ENCODE data around the gene LAMP2. TPM values are rescaled to one million over a fixed set of nuclear protein-coding genes. Genes with fewer than 3 reads are reported as not detected.

Gene LAMP2
- total and polyA plus RNA-seq, 2 donors from 2014 or later = 91.2 to 145 TPM

GRCh38 chrX:120378570-120378969, 90.5 kb downstream of the LAMP2 start:
- DNase-seq (no peak), FAIRE-seq (no peak)
- intact Hi-C loops (cut with DNase I) = no loop called here
- no peak overlapping the region for H3K27ac ChIP-seq (ENCODE audit: low read depth in 2 of 2, low read length in 2 of 2)
- no peaks in the 10 kb centered on the region for H3K9me3 ChIP-seq (ENCODE audit: control insufficient read depth in 2 of 3, insufficient read depth in 1 of 3, low read length in 3 of 3)
- no peak overlapping the region for H3K4me3 ChIP-seq (ENCODE audit: low read length in 3 of 3)
- no peaks in the 10 kb centered on the region for H3K27me3 ChIP-seq (ENCODE audit: control insufficient read depth, insufficient read depth, low read length)
- no peak overlapping the region for H3K9ac ChIP-seq (ENCODE audit: low read length in 3 of 3)
- TF ChIP-seq, protein P1, sequence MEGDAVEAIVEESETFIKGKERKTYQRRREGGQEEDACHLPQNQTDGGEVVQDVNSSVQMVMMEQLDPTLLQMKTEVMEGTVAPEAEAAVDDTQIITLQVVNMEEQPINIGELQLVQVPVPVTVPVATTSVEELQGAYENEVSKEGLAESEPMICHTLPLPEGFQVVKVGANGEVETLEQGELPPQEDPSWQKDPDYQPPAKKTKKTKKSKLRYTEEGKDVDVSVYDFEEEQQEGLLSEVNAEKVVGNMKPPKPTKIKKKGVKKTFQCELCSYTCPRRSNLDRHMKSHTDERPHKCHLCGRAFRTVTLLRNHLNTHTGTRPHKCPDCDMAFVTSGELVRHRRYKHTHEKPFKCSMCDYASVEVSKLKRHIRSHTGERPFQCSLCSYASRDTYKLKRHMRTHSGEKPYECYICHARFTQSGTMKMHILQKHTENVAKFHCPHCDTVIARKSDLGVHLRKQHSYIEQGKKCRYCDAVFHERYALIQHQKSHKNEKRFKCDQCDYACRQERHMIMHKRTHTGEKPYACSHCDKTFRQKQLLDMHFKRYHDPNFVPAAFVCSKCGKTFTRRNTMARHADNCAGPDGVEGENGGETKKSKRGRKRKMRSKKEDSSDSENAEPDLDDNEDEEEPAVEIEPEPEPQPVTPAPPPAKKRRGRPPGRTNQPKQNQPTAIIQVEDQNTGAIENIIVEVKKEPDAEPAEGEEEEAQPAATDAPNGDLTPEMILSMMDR (IDR thresholded peaks at IDR 0.05; ENCODE audit: borderline replicate concordance, extremely low read depth, insufficient read depth) = no peak
- H3K36me3 ChIP-seq (ENCODE audit: control insufficient read depth in 2 of 3, insufficient read depth in 3 of 3, low read length in 3 of 3) = no peaks in the 10 kb centered on the region
- H3K4me1 ChIP-seq (ENCODE audit: control insufficient read depth in 2 of 3, insufficient read depth in 2 of 3, low read depth in 1 of 3, low read length in 3 of 3) = no peaks in the 10 kb centered on the region

Other genes starting within 250 kb of the LAMP2 start
- 13.0 TPM for gene ZBTB33, start 218.5 kb downstream of the LAMP2 start, total RNA-seq
- gene ZBTB33, start 218.5 kb downstream of the LAMP2 start, polyA plus RNA-seq (ENCODE audit: insufficient read depth, low read depth, low replicate concordance) = 4.4 TPM
- gene TMEM255A, start 157.8 kb downstream of the LAMP2 start, total RNA-seq = 1.2 TPM
- gene TMEM255A, start 157.8 kb downstream of the LAMP2 start, polyA plus RNA-seq (ENCODE audit: insufficient read depth, low read depth, low replicate concordance) = 2.8 TPM
- gene ATP1B4, start 107.2 kb downstream of the LAMP2 start, total RNA-seq = not detected
- gene ATP1B4, start 107.2 kb downstream of the LAMP2 start, polyA plus RNA-seq (ENCODE audit: insufficient read depth, low read depth, low replicate concordance) = not detected
- 34.7 TPM for gene CUL4B, start 91.7 kb upstream of the LAMP2 start, total RNA-seq
- gene CUL4B, start 91.7 kb upstream of the LAMP2 start, polyA plus RNA-seq (ENCODE audit: insufficient read depth, low read depth, low replicate concordance) = 15.7 TPM
- gene MCTS1, start 134.8 kb upstream of the LAMP2 start, total RNA-seq = 30.6 TPM
- gene MCTS1, start 134.8 kb upstream of the LAMP2 start, polyA plus RNA-seq (ENCODE audit: insufficient read depth, low read depth, low replicate concordance) = 73.7 TPM
- gene C1GALT1C1, start 160.8 kb upstream of the LAMP2 start, total RNA-seq = 25.4 TPM
- gene C1GALT1C1, start 160.8 kb upstream of the LAMP2 start, polyA plus RNA-seq (ENCODE audit: insufficient read depth, low read depth, low replicate concordance) = 35.1 TPM

Measured in kidney (tissue), 14 donors.